ENCODE measurements around the gene ENTPD2. TPM values are rescaled to one million over a fixed set of nuclear protein-coding genes. Genes with fewer than 3 reads are reported as not detected.
"Not testable (repeated sequence)": the region's sequence is repeated elsewhere in the genome, so short reads cannot be mapped to it uniquely, and the experiment has no call there.

Gene ENTPD2
- total RNA-seq, 1 experiment from 2014 or later = 31.5 TPM

- POLR2A ChIA-PET = interaction anchor here (0.5 to 1.5 kb wide), 5 partner anchors 36 to 595 kb away, joined by 3 to 5 read pairs (median 4); partner anchors contain the start of genes AJM1, PAXX and SAPCD2
- Mint-ChIP-seq H3K36me3 (ENCODE audit: insufficient read depth, unreplicated experiment) (peaks cover 9% of the 10 kb centered on the region), H3K4me1 (ENCODE audit: insufficient read depth, unreplicated experiment) (peaks cover 6% of the 10 kb centered on the region), H3K27me3 (ENCODE audit: insufficient read depth, unreplicated experiment) (no peaks in the 10 kb centered on the region), H3K27ac (ENCODE audit: low read depth, unreplicated experiment) (no peak overlapping the region), H3K9me3 (ENCODE audit: unreplicated experiment) (no peaks in the 10 kb centered on the region), H3K4me3 (ENCODE audit: unreplicated experiment) (peak overlapping the region; percentile 25)
- intact Hi-C loops (cut with micrococcal nuclease) = loop anchor here (2.0 kb wide), 1 partner anchor 191 kb away; the partner anchor contains the start of gene AJM1
- no TSS peak for BruUV-seq (replicated peaks)
- CTCF ChIA-PET = interaction anchor here (0.5 to 3.1 kb wide), 22 partner anchors 8 to 368 kb away, joined by 3 to 24 read pairs (median 4); partner anchors contain the start of genes FBXW5 and RABL6
- TF ChIP-seq, protein P1, sequence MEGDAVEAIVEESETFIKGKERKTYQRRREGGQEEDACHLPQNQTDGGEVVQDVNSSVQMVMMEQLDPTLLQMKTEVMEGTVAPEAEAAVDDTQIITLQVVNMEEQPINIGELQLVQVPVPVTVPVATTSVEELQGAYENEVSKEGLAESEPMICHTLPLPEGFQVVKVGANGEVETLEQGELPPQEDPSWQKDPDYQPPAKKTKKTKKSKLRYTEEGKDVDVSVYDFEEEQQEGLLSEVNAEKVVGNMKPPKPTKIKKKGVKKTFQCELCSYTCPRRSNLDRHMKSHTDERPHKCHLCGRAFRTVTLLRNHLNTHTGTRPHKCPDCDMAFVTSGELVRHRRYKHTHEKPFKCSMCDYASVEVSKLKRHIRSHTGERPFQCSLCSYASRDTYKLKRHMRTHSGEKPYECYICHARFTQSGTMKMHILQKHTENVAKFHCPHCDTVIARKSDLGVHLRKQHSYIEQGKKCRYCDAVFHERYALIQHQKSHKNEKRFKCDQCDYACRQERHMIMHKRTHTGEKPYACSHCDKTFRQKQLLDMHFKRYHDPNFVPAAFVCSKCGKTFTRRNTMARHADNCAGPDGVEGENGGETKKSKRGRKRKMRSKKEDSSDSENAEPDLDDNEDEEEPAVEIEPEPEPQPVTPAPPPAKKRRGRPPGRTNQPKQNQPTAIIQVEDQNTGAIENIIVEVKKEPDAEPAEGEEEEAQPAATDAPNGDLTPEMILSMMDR (IDR thresholded peaks at IDR 0.05; ENCODE audit: unreplicated experiment) = no peak
- DNase-seq (ENCODE audit: unreplicated experiment) = no peak
Measured at GRCh38 chr9:137034039-137034708, 19.7 kb downstream of the ENTPD2 start.

DNA sequence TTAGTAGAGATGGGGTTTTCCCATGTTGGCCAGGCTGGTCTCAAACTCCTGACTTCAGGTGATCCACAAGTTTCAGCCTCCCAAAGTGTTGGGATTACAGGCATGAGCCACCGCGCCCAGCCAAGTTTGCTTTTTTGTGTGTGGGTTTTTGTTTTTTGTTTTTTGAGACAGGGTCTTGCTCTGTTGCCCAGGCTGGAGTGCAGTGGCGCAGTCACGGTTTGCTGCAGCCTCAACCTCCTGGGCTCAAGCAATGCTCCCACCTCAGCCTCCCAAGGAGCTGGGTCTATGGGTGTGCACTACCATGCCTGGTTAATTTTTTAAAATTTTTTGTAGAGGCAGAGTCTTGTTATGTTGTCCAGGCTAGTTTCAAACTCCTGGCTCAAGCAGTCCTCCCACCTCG is 20.4 kb downstream of the ENTPD2 start:
- H3K4me1 Mint-ChIP-seq (ENCODE audit: insufficient read depth, unreplicated experiment); DNase-seq (ENCODE audit: unreplicated experiment); H3K36me3 Mint-ChIP-seq (ENCODE audit: insufficient read depth, unreplicated experiment); BruUV-seq (replicated peaks); H3K27me3 Mint-ChIP-seq (ENCODE audit: insufficient read depth, unreplicated experiment); H3K9me3 Mint-ChIP-seq (ENCODE audit: unreplicated experiment); H3K27ac Mint-ChIP-seq (ENCODE audit: low read depth, unreplicated experiment); intact Hi-C loops (cut with micrococcal nuclease); H3K4me3 Mint-ChIP-seq (ENCODE audit: unreplicated experiment): not testable (repeated sequence)
- ChIA-PET POLR2A (interaction anchor here (0.5 kb wide), 1 partner anchor 594 kb away, joined by 3 read pairs; no protein-coding TSS in a partner anchor), CTCF (interaction anchor here (1.6 to 2.7 kb wide), 2 partner anchors 14 to 15 kb away, joined by 5 to 15 read pairs; no protein-coding TSS in a partner anchor)

DNA sequence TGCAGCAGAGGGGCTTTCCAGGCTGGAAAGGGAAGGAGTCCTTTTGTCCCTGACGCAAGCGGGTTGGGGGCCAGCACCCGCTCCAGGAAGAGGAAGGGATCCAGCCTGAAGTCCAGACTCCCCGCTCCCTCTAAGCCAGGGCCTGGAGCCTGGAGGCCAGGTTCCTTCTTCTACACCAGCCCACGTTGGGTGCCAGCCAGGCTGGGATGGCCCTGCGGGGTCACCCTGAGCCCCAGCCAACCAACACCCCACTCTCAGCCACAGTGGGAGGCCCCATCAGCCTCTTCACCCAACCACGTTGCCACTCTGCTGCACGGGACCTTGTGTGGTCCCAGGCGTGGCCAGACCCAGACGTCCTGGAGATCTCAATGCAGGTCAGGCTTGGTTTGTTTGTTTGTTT is 21.0 kb downstream of the ENTPD2 start:
- TF ChIP-seq, protein P1 (IDR thresholded peaks at IDR 0.05; ENCODE audit: unreplicated experiment) = no peak
- Mint-ChIP-seq H3K27ac (ENCODE audit: low read depth, unreplicated experiment) (no peak overlapping the region), H3K9me3 (ENCODE audit: unreplicated experiment) (no peaks in the 10 kb centered on the region), H3K4me1 (ENCODE audit: insufficient read depth, unreplicated experiment) (peaks cover 8% of the 10 kb centered on the region), H3K4me3 (ENCODE audit: unreplicated experiment) (no peak overlapping the region), H3K27me3 (ENCODE audit: insufficient read depth, unreplicated experiment) (no peaks in the 10 kb centered on the region), H3K36me3 (ENCODE audit: insufficient read depth, unreplicated experiment) (peaks cover 11% of the 10 kb centered on the region)
- CTCF ChIA-PET = interaction anchor here (0.6 to 8.1 kb wide), 3 partner anchors 14 to 73 kb away, joined by 3 to 85 read pairs (median 9); partner anchors contain the start of genes NPDC1 and SAPCD2
- intact Hi-C loops (cut with micrococcal nuclease) = no loop called here
- no peak for DNase-seq (ENCODE audit: unreplicated experiment)
- BruUV-seq (replicated peaks) = no TSS peak
- POLR2A ChIA-PET = no interaction called here

GRCh38 chr9:137031904-137032640 is 21.8 kb downstream of the ENTPD2 start, which contains the start of gene FUT7:
Gene FUT7 (minus strand): TSS chr9:137032088. CDS start chr9:137031991, 97 bp downstream.
- no TSS peak for BruUV-seq (replicated peaks)
- peaks cover 8% of the 10 kb centered on the region for H3K4me1 Mint-ChIP-seq (ENCODE audit: insufficient read depth, unreplicated experiment)
- H3K36me3 Mint-ChIP-seq (ENCODE audit: insufficient read depth, unreplicated experiment) = peaks cover 5% of the 10 kb centered on the region
- no peak within 1 kb of the TSS for H3K4me3 Mint-ChIP-seq (ENCODE audit: unreplicated experiment)
- TF ChIP-seq, protein P1 (IDR thresholded peaks at IDR 0.05; ENCODE audit: unreplicated experiment) = no peak
- ChIA-PET CTCF (interaction anchor here (0.6 to 8.1 kb wide), 5 partner anchors 13 to 136 kb away, joined by 3 to 85 read pairs (median 4); partner anchors contain the start of genes NPDC1 and SAPCD2), POLR2A (no interaction called here)
- H3K9me3 Mint-ChIP-seq (ENCODE audit: unreplicated experiment) = no peaks in the 10 kb centered on the region
- H3K27ac Mint-ChIP-seq (ENCODE audit: low read depth, unreplicated experiment) = no peak within 1 kb of the TSS
- H3K27me3 Mint-ChIP-seq (ENCODE audit: insufficient read depth, unreplicated experiment) = no peaks in the 10 kb centered on the region
- DNase-seq (ENCODE audit: unreplicated experiment) = no peak
- intact Hi-C loops (cut with micrococcal nuclease) = no loop called here

All from MCF 10A (cell line).